Effector memory CD4-positive, alpha-beta T cell (primary cell): ENCODE results near the gene HCN1.
"Not testable (repeated sequence)": the region's sequence is repeated elsewhere in the genome, so short reads cannot be mapped to it uniquely, and the experiment has no call there.

Experiments used
- DNase-seq, 3 donors: peaks; one replicate each; pipeline ENCODE4 v3.0.0-alpha.2; 2020
- H3K27ac ChIP-seq: 2 replicates; pipeline ENCODE4 v1.7.0; 2013; ENCODE audit warnings: mild to moderate bottlenecking, low read length, moderate library complexity; ENCODE audit not compliant: insufficient read depth, poor library complexity, severe bottlenecking
- H3K27me3 ChIP-seq: replicated peaks from 2 replicates; pipeline ENCODE4 v1.7.0; 2013; ENCODE audit warnings: mild to moderate bottlenecking, low read length; ENCODE audit not compliant: insufficient read depth, control insufficient read depth, poor library complexity, severe bottlenecking
- H3K36me3 ChIP-seq: 2 replicates; pipeline ENCODE4 v1.7.0; 2013; ENCODE audit warnings: mild to moderate bottlenecking, low read length, moderate library complexity; ENCODE audit not compliant: control insufficient read depth, insufficient read depth
- H3K4me1 ChIP-seq: 2 replicates; pipeline ENCODE4 v1.7.0; 2013; ENCODE audit warnings: low read length, mild to moderate bottlenecking; ENCODE audit not compliant: control insufficient read depth, insufficient read depth, poor library complexity, severe bottlenecking
- H3K4me3 ChIP-seq: 2 replicates; pipeline ENCODE4 v1.7.0; 2013; ENCODE audit warnings: low read length, low read depth, mild to moderate bottlenecking; ENCODE audit not compliant: insufficient read depth, poor library complexity, severe bottlenecking
- H3K9me3 ChIP-seq: 2 replicates; pipeline ENCODE4 v1.7.0; 2013; ENCODE audit warnings: mild to moderate bottlenecking, low read length, moderate library complexity; ENCODE audit not compliant: control insufficient read depth

The HCN1 gene

GRCh38 chr5:45454114-45454513 lies 242.1 kb downstream of the HCN1 start:
- Histone ChIP-seq H3K27me3 (no peaks in the 10 kb centered on the region), H3K9me3 (no peaks in the 10 kb centered on the region), H3K4me3 (no peak overlapping the region), H3K36me3 (no peaks in the 10 kb centered on the region), H3K4me1 (no peaks in the 10 kb centered on the region), H3K27ac (no peak overlapping the region)
- no peak for DNase-seq

GRCh38 chr5:45444856-45445255 lies 251.3 kb downstream of the HCN1 start:
- not testable (repeated sequence) for H3K4me3 ChIP-seq, DNase-seq, H3K9me3 ChIP-seq, H3K27ac ChIP-seq, H3K4me1 ChIP-seq, H3K27me3 ChIP-seq, H3K36me3 ChIP-seq

GRCh38 chr5:45440466-45440865 lies 255.7 kb downstream of the HCN1 start:
- DNase-seq, result no peak
- no peaks in the 10 kb centered on the region for H3K9me3 ChIP-seq
- H3K27ac ChIP-seq, result no peak overlapping the region
- no peaks in the 10 kb centered on the region for H3K27me3 ChIP-seq
- no peak overlapping the region for H3K4me3 ChIP-seq
- no peaks in the 10 kb centered on the region for H3K4me1 ChIP-seq
- no peaks in the 10 kb centered on the region for H3K36me3 ChIP-seq

GRCh38 chr5:45437752-45438151 lies 258.4 kb downstream of the HCN1 start:
- Histone ChIP-seq H3K27me3 (no peaks in the 10 kb centered on the region), H3K36me3 (no peaks in the 10 kb centered on the region), H3K9me3 (no peaks in the 10 kb centered on the region), H3K4me1 (no peaks in the 10 kb centered on the region), H3K4me3 (no peak overlapping the region), H3K27ac (no peak overlapping the region)
- no peak for DNase-seq

- Histone ChIP-seq H3K4me3 (no peak overlapping the region), H3K4me1 (no peaks in the 10 kb centered on the region), H3K27ac (no peak overlapping the region), H3K9me3 (peaks cover 3% of the 10 kb centered on the region), H3K27me3 (no peaks in the 10 kb centered on the region), H3K36me3 (no peaks in the 10 kb centered on the region)
- no peak for DNase-seq
Measured at GRCh38 chr5:45417285-45417998, 278.7 kb downstream of the HCN1 start.

GRCh38 chr5:45414620-45415573 lies 281.3 kb downstream of the HCN1 start:
- Histone ChIP-seq H3K27me3 (no peaks in the 10 kb centered on the region), H3K27ac (no peak overlapping the region), H3K4me1 (no peaks in the 10 kb centered on the region), H3K9me3 (peaks cover 3% of the 10 kb centered on the region), H3K36me3 (no peaks in the 10 kb centered on the region), H3K4me3 (no peak overlapping the region)
- DNase-seq, result no peak

- DNase-seq, result no peak
- no peaks in the 10 kb centered on the region for H3K27me3 ChIP-seq
- peaks cover 3% of the 10 kb centered on the region for H3K9me3 ChIP-seq
- no peak overlapping the region for H3K4me3 ChIP-seq
- no peaks in the 10 kb centered on the region for H3K36me3 ChIP-seq
- no peak overlapping the region for H3K27ac ChIP-seq
- H3K4me1 ChIP-seq, result no peaks in the 10 kb centered on the region
Measured at GRCh38 chr5:45411971-45412612, 284.1 kb downstream of the HCN1 start.

GRCh38 chr5:45410304-45410995 lies 285.7 kb downstream of the HCN1 start:
- no peak for DNase-seq
- no peaks in the 10 kb centered on the region for H3K4me1 ChIP-seq
- H3K27ac ChIP-seq, result no peak overlapping the region
- H3K9me3 ChIP-seq, result peaks cover 7% of the 10 kb centered on the region
- no peaks in the 10 kb centered on the region for H3K27me3 ChIP-seq
- H3K4me3 ChIP-seq, result no peak overlapping the region
- H3K36me3 ChIP-seq, result no peaks in the 10 kb centered on the region

GRCh38 chr5:45408067-45408466 lies 288.1 kb downstream of the HCN1 start:
- Histone ChIP-seq H3K27ac (no peak overlapping the region), H3K4me3 (no peak overlapping the region), H3K9me3 (peaks cover 4% of the 10 kb centered on the region), H3K36me3 (no peaks in the 10 kb centered on the region), H3K4me1 (no peaks in the 10 kb centered on the region), H3K27me3 (no peaks in the 10 kb centered on the region)
- no peak for DNase-seq
